Mesenchymal stem cell (in vitro differentiated cells and primary cell): ENCODE results near the gene PDP2.

Source experiments
- DNase-seq: peaks from one replicate; pipeline ENCODE4 v3.0.0-alpha.2; 2013
- H2AFZ ChIP-seq: one replicate; pipeline ENCODE4 v1.6.1; 2013; ENCODE audit warnings: low read depth, mild to moderate bottlenecking, control low read depth, inconsistent platforms, low read length, moderate library complexity
- H2AK5ac ChIP-seq: 2 replicates; pipeline ENCODE4 v1.6.1; 2013; ENCODE audit warnings: low read length, moderate library complexity, mild to moderate bottlenecking, inconsistent platforms; ENCODE audit not compliant: severe bottlenecking
- H2BK120ac ChIP-seq: one replicate; pipeline ENCODE4 v1.6.1; 2013; ENCODE audit warnings: low read depth, mild to moderate bottlenecking, inconsistent platforms, low read length, moderate library complexity
- H2BK12ac ChIP-seq, 2 experiments: one replicate each; pipeline ENCODE4 v1.6.1; 2013; ENCODE audit warnings: inconsistent platforms in 2 of 2, low read length in 2 of 2, mild to moderate bottlenecking in 2 of 2, moderate library complexity in 2 of 2, control low read depth in 1 of 2
- H2BK15ac ChIP-seq: one replicate; pipeline ENCODE4 v1.6.1; 2013; ENCODE audit warnings: mild to moderate bottlenecking, low read depth, inconsistent platforms; ENCODE audit not compliant: poor library complexity, severe bottlenecking
- H2BK5ac ChIP-seq: 2 replicates; pipeline ENCODE4 v1.6.1; 2013; ENCODE audit warnings: low read depth, mild to moderate bottlenecking, low read length, control low read depth, inconsistent platforms; ENCODE audit not compliant: poor library complexity, severe bottlenecking
- H3K14ac ChIP-seq, 2 experiments: one replicate each; pipeline ENCODE4 v1.6.1; 2013; ENCODE audit warnings: inconsistent platforms in 2 of 2, low read length in 2 of 2, control low read depth in 1 of 2, mild to moderate bottlenecking in 1 of 2, moderate library complexity in 1 of 2
- H3K18ac ChIP-seq, 2 experiments: one replicate each; pipeline ENCODE4 v1.6.1; 2013; ENCODE audit warnings: inconsistent platforms in 2 of 2, low read length in 2 of 2, control low read depth in 1 of 2, low read depth in 1 of 2, mild to moderate bottlenecking in 1 of 2
- H3K23ac ChIP-seq, 2 experiments: one replicate each; pipeline ENCODE4 v1.6.1; 2013; ENCODE audit warnings: inconsistent platforms in 2 of 2, low read length in 2 of 2, mild to moderate bottlenecking in 2 of 2, moderate library complexity in 2 of 2, control low read depth in 1 of 2
- H3K27ac ChIP-seq: 2 replicates; pipeline ENCODE4 v1.5.1; 2013; ENCODE audit warnings: mild to moderate bottlenecking, moderate library complexity, low read length, control low read depth, inconsistent platforms; ENCODE audit not compliant: poor library complexity, severe bottlenecking
- H3K27me3 ChIP-seq, 2 experiments: 2 replicates each; pipeline versions ENCODE4 v1.6.1 to v1.7.0; 2013; ENCODE audit warnings: low read length in 2 of 2, mild to moderate bottlenecking in 2 of 2, moderate library complexity in 2 of 2, control low read depth in 1 of 2, inconsistent platforms in 1 of 2; ENCODE audit not compliant: control insufficient read depth in 1 of 2, insufficient read depth in 1 of 2
- H3K36me3 ChIP-seq, 2 experiments: 2 replicates each; pipeline versions ENCODE4 v1.6.1 to v1.7.0; 2013; ENCODE audit warnings: low read length in 2 of 2, control low read depth in 1 of 2, inconsistent platforms in 1 of 2, low read depth in 1 of 2, mild to moderate bottlenecking in 1 of 2; ENCODE audit not compliant: insufficient read depth in 2 of 2, control insufficient read depth in 1 of 2
- H3K4ac ChIP-seq, 2 experiments: one replicate each; pipeline ENCODE4 v1.6.1; 2013; ENCODE audit warnings: inconsistent platforms in 2 of 2, low read length in 2 of 2, mild to moderate bottlenecking in 2 of 2, moderate library complexity in 2 of 2, control low read depth in 1 of 2, low read depth in 1 of 2
- H3K4me1 ChIP-seq: 2 replicates; pipeline ENCODE4 v1.6.1; 2013; ENCODE audit warnings: low read depth, low read length, control low read depth; ENCODE audit not compliant: control insufficient read depth, insufficient read depth
- H3K4me2 ChIP-seq: 2 replicates; pipeline ENCODE4 v1.6.1; 2013; ENCODE audit warnings: low read length, mild to moderate bottlenecking, inconsistent platforms; ENCODE audit not compliant: poor library complexity, severe bottlenecking
- H3K4me3 ChIP-seq, 2 experiments: 2 replicates each; pipeline versions ENCODE4 v1.5.1 to v1.7.0; 2013; ENCODE audit warnings: low read length in 2 of 2, mild to moderate bottlenecking in 2 of 2, control low read depth in 1 of 2, low read depth in 1 of 2; ENCODE audit not compliant: insufficient read depth in 1 of 2
- H3K79me1 ChIP-seq: replicated peaks from 2 replicates; pipeline ENCODE4 v1.6.1; 2013; ENCODE audit warnings: mild to moderate bottlenecking, control low read depth, low read length, inconsistent platforms; ENCODE audit not compliant: poor library complexity, severe bottlenecking
- H3K9ac ChIP-seq: 2 replicates; pipeline ENCODE4 v1.7.0; 2013; ENCODE audit warnings: mild to moderate bottlenecking, low read length, moderate library complexity
- H3K9me3 ChIP-seq: 2 replicates; pipeline ENCODE4 v1.7.0; 2013; ENCODE audit warnings: mild to moderate bottlenecking, low read length; ENCODE audit not compliant: control insufficient read depth
- H4K8ac ChIP-seq: one replicate; pipeline ENCODE4 v1.6.1; 2013; ENCODE audit warnings: inconsistent platforms, mild to moderate bottlenecking, low read length, moderate library complexity
- H4K91ac ChIP-seq: one replicate; pipeline ENCODE4 v1.6.1; 2013; ENCODE audit warnings: mild to moderate bottlenecking, low read length, inconsistent platforms
- WGBS: methylation state at CpG from one replicate; pipeline ENCODE4 v1.1.7; 2013; ENCODE audit warnings: mixed read lengths; 5-methylcytosine and 5-hydroxymethylcytosine counted together

PDP2 gene

DNA sequence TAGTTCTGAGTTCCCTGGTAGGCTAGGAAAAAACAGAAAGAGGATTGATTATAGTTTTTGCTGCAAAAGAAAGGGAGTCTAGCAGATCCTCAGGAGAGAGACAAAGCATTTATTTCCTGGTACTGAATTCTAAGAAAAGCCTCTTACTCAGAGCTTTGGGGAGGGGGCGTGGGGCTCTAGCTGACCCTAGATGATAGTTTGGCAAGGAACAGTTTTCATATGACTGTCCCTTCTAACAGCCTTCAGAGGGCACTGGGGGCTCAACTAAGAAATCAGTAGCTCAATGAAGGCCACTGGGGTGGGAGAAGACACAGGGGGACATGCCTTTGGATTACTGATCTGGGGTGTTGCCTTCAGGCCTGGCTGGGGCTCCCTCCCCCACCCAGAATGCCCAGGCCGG is 32.1 kb upstream of the PDP2 start:
- Histone ChIP-seq H3K4me3 (no peak overlapping the region), H2BK5ac (no peak overlapping the region), H4K91ac (no peak overlapping the region), H3K23ac (no peak overlapping the region), H3K18ac (no peak overlapping the region), H3K27ac (no peak overlapping the region), H3K14ac (no peak overlapping the region), H3K27me3 (peaks cover 66 to 74% of the 10 kb centered on the region in 2 experiments), H3K4me1 (peaks cover 19% of the 10 kb centered on the region), H2BK12ac (no peak overlapping the region), H2AFZ (no peak overlapping the region), H3K36me3 (peaks cover 0 to 5% of the 10 kb centered on the region in 2 experiments), H2BK120ac (no peak overlapping the region), H4K8ac (no peak overlapping the region), H3K4ac (no peak overlapping the region), H3K4me2 (no peak overlapping the region), H3K79me1 (no peaks in the 10 kb centered on the region), H3K9me3 (no peaks in the 10 kb centered on the region), H2BK15ac (no peak overlapping the region), H2AK5ac (no peak overlapping the region), H3K9ac (no peak overlapping the region)
- 67% methylated on average over 2 of the region's 2 CpGs for WGBS
- DNase-seq = no peak

DNA sequence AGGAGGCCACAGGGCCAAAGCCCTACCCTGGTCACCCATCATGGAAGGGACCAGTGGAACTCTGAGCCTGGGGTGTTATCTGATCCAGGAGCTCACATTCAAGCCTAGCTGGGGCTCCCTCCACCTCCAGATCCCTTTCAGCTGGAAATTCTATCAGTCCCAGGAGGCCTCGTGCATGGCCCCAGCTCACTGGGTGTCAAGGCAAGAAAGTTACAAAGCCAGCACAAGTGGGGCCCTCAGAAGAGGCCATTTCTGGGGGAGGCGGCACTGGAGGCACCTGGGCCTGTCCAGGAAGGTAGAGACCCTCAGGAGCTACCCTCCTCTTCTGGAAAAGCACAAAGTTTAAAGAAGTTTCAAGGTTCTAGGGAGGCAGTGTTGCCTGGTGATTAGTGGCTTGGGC is 31.3 kb upstream of the PDP2 start:
- H2AFZ ChIP-seq = no peak overlapping the region
- no peak overlapping the region for H3K14ac ChIP-seq
- H3K9ac ChIP-seq = no peak overlapping the region
- no peak overlapping the region for H4K8ac ChIP-seq
- peaks cover 17% of the 10 kb centered on the region for H3K4me1 ChIP-seq
- H3K4me3 ChIP-seq = no peak overlapping the region
- H2BK15ac ChIP-seq = no peak overlapping the region
- no peak overlapping the region for H3K27ac ChIP-seq
- no peak overlapping the region for H2BK12ac ChIP-seq
- H2BK5ac ChIP-seq = no peak overlapping the region
- no peak overlapping the region for H3K18ac ChIP-seq
- no peak overlapping the region for H4K91ac ChIP-seq
- H3K79me1 ChIP-seq = no peaks in the 10 kb centered on the region
- no peak overlapping the region for H3K23ac ChIP-seq
- peaks cover 0 to 5% of the 10 kb centered on the region in 2 experiments for H3K36me3 ChIP-seq
- H3K4ac ChIP-seq = no peak overlapping the region
- H3K4me2 ChIP-seq = no peak overlapping the region
- no peak overlapping the region for H2BK120ac ChIP-seq
- H2AK5ac ChIP-seq = no peak overlapping the region
- no peak for DNase-seq
- WGBS = 85% methylated on average over 2 of the region's 2 CpGs
- peaks cover 66 to 75% of the 10 kb centered on the region in 2 experiments for H3K27me3 ChIP-seq
- no peaks in the 10 kb centered on the region for H3K9me3 ChIP-seq

DNA sequence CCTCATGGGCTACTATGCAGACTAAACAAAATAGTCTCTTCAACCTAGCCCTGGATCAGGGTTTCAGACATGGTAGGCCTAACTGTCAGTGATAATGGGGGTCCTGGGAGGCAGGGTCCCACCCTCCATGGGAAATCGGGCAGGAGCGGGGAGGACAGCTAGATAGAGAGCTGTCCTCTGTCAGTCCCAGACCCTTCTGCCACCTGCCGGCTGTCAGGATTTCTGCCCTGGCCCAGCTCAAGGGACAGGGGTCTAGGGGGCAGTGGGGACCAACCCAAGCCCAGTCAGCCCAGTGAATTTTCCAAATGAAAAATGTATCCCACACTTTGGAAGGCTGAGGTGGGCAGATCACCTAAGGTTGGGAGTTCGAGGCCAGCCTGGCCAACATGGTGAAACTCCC is 30.8 kb upstream of the PDP2 start:
- H3K27ac ChIP-seq = no peak overlapping the region
- H3K4me1 ChIP-seq = peaks cover 13% of the 10 kb centered on the region
- no peak overlapping the region for H2BK12ac ChIP-seq
- 87% methylated on average over 3 of the region's 4 CpGs for WGBS
- no peak overlapping the region for H3K9ac ChIP-seq
- H4K91ac ChIP-seq = no peak overlapping the region
- no peak overlapping the region for H4K8ac ChIP-seq
- no peaks in the 10 kb centered on the region for H3K9me3 ChIP-seq
- peaks cover 62 to 72% of the 10 kb centered on the region in 2 experiments for H3K27me3 ChIP-seq
- H3K23ac ChIP-seq = no peak overlapping the region
- no peak overlapping the region for H3K18ac ChIP-seq
- peaks cover 0 to 2% of the 10 kb centered on the region in 2 experiments for H3K36me3 ChIP-seq
- no peak overlapping the region for H2BK5ac ChIP-seq
- H3K79me1 ChIP-seq = no peaks in the 10 kb centered on the region
- no peak overlapping the region for H3K4me3 ChIP-seq
- H2BK120ac ChIP-seq = no peak overlapping the region
- no peak for DNase-seq
- no peak overlapping the region for H2BK15ac ChIP-seq
- H2AK5ac ChIP-seq = no peak overlapping the region
- no peak overlapping the region for H3K14ac ChIP-seq
- no peak overlapping the region for H2AFZ ChIP-seq
- H3K4ac ChIP-seq = no peak overlapping the region
- H3K4me2 ChIP-seq = no peak overlapping the region

GRCh38 chr16:66850115-66850815 is 30.1 kb upstream of the PDP2 start:
- no peak overlapping the region for H3K14ac ChIP-seq
- H3K27ac ChIP-seq = no peak overlapping the region
- H2BK120ac ChIP-seq = no peak overlapping the region
- no peaks in the 10 kb centered on the region for H3K9me3 ChIP-seq
- H3K9ac ChIP-seq = no peak overlapping the region
- H3K23ac ChIP-seq = no peak overlapping the region
- H3K79me1 ChIP-seq = no peaks in the 10 kb centered on the region
- no peak overlapping the region for H2BK5ac ChIP-seq
- no peaks in the 10 kb centered on the region for H3K36me3 ChIP-seq
- peaks cover 5% of the 10 kb centered on the region for H3K4me1 ChIP-seq
- WGBS = 90% methylated on average over 8 of the region's 14 CpGs
- H3K18ac ChIP-seq = no peak overlapping the region
- H3K4ac ChIP-seq = no peak overlapping the region
- no peak overlapping the region for H2BK15ac ChIP-seq
- H2AK5ac ChIP-seq = no peak overlapping the region
- H3K27me3 ChIP-seq = peaks cover 55 to 65% of the 10 kb centered on the region in 2 experiments
- no peak overlapping the region for H3K4me2 ChIP-seq
- no peak overlapping the region for H2BK12ac ChIP-seq
- no peak overlapping the region for H3K4me3 ChIP-seq
- no peak overlapping the region for H2AFZ ChIP-seq
- no peak overlapping the region for H4K91ac ChIP-seq
- H4K8ac ChIP-seq = no peak overlapping the region
- no peak for DNase-seq
